T follicular helper cell (primary cell): ENCODE measurements around the gene CAMTA1.
A peak's percentile ranks its signal among the peaks of the same experiment; 100 is the strongest.
"Not testable (repeated sequence)": the region's sequence is repeated elsewhere in the genome, so short reads cannot be mapped to it uniquely, and the experiment has no call there.

ENCODE experiments used
- DNase-seq: peaks from one replicate; pipeline ENCODE4 v3.0.0-alpha.2; 2020; ENCODE audit warnings: low read depth

The CAMTA1 gene

GRCh38 chr1:7679159-7679872 lies 894.1 kb downstream of the CAMTA1 start:
- no peak for DNase-seq

DNA sequence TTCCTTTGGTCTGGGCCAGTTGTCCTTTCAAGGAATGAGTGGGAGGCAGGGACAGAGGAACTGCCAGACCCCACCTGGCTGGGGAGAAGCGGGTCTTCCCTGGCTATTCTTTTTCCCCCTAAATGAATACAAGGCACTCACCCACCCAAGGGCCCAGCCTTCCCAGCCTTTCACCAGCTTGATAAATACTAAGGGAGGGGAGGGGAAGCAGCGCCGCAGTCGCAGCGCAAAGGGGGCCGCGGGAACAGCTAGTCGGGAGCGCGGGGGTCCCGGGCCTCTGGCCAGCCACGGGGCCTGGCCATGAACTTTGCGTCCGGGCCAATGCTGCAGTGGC lies 894.6 kb downstream of the CAMTA1 start:
- DNase-seq, result no peak

DNA sequence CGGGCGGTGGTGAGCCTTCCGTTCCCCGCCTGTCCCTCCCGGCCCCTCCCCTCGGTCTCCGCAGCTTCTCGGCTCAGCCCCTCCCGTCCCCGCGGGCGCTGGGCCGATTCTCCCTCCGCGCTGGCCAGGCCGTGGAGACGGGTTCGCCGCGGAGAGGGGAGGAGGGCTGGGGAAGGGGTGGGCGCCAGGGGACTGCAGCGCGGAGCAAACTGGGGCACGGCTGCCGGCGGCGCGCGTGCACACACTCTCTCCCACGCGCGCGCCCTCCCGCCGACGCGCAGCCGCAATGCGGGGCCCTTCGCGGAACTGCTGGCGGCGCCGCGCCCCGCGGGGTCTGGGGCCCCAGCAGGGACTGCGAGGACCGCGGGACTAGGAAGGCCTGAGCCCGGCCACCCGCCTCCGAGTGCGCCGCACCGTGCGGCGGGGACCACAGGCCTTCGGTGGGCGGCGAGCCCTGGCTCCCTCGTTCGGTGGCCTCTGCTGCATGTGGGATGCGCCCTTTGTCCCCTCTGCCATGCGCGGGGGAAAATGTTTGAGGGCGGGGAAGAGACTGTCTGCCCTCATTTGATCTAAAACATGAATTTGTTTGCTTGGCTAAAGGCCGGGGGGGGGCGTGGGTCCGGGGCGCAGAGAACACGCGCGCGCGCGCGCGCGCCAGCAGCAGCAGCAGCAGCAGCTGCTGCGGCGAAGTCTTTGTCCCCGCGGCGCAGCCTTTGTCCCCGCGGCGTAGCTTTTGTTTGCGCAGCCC lies 895.1 kb downstream of the CAMTA1 start:
- peak; percentile 9 for DNase-seq

- no peak for DNase-seq
Measured at GRCh38 chr1:7680955-7681268, 895.7 kb downstream of the CAMTA1 start.

DNA sequence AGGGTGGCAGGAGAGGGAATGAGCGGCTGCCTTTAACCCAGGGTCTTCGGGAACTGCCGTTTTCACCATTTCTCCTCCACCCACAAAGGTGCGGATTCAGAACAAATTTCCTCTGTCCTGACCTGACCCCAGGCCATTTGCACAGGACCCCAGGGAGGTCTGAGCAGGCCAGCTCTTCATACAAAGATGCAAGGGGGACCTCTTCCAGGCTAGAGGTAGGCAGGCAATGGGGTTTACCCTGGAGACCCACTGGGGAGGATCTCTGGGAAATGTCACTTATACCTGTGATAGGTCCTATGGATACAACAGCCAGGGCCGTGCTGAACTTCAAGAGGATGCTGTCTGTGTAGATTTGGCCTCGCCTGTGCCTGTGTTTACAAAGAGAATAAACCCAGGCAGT lies 896.1 kb downstream of the CAMTA1 start:
- DNase-seq, result no peak

DNA sequence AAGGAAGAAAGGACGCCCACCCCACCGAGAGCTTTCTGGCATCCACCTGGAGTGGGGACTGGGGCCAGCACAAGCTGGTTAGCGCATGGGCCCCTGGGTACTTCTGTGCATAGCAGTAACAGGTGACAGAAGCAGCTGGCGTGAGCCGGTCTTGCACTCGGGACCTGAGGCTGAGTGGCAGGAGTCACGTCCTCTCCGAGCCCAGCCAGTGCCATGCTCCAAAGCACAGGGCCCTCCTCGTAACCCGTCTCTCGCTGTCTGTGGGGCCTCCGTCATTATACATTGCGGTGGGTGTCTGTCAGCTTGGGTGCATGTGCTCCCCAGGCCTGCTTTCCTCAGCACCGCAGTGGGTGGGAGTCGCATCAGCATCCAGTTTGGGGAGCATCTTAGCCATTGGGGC lies 898.3 kb downstream of the CAMTA1 start:
- no peak for DNase-seq

DNA sequence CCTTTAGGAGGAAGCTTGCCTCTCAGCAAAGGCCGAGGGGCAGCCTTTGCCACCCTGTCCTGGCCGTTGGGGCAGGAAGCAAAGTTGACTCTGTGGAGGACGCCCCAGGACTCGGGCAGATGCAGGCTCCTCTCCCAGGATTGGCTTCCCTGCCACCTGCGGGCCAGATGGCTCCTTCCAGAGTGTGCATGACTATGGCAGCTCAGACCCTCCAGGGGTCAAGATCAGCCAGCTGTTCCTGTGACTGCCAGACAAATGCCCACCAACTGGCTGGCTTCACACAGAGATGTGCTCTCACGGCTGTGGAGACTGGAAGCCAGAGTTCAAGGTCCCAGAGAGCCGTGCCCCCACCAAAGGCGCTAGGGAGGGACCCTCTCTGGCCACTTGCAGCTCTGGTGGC lies 898.9 kb downstream of the CAMTA1 start:
- DNase-seq, result no peak

- no peak for DNase-seq
Measured at GRCh38 chr1:7684861-7685635, 899.8 kb downstream of the CAMTA1 start.

DNA sequence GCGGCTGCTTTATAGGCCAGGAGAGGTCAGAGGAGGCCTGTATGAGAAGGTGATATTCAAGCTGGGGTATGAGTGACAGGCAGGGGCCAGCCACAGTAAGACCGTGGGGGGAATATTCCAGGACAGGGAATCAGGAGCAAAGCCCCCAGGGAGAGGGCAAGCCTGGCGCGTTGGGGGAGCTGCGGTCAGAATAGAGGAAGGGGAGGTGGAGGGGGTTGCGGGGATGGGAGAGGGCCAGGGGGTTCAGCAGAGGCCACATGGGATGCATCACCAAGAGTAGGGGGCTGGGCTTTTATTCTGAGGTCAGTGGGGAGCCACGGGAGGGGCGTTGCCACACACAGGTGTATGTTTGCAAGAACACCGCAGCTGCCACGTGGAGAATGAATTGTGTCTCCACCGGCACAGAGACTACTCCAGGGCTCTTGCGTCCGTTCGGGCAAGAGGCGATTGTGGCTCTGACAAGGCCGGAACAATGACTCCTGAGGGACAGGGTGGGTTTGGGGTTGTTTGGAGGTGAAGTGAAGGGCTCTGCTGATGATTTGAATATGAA lies 901.1 kb downstream of the CAMTA1 start:
- DNase-seq, result no peak

DNA sequence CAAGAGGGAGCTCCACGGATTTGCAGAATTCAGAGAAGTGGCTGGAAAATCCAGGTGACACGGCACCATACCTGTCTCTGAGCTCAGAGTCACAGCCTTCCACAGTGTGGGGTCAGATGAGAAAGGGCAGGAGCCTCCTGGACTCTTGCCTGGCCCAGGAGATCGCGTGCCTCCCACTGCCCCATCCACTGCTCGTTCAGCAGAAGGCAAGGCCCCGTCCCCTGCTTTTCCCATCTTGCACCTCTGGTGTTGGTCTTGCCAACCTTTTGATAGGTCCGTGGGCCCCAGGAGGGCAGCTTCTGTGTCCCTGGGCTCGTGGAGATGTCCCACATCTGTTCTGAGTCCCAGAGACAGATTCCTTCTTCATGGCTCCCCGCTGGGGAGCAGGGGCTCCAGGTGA lies 902.2 kb downstream of the CAMTA1 start:
- no peak for DNase-seq

GRCh38 chr1:7688659-7689058 lies 903.4 kb downstream of the CAMTA1 start:
- no peak for DNase-seq

GRCh38 chr1:7689307-7689706 lies 904.1 kb downstream of the CAMTA1 start:
- not testable (repeated sequence) for DNase-seq

- no peak for DNase-seq
Measured at GRCh38 chr1:7690076-7690475, 904.8 kb downstream of the CAMTA1 start.

- no peak for DNase-seq
Measured at GRCh38 chr1:7690496-7691182, 905.4 kb downstream of the CAMTA1 start.

- DNase-seq, result no peak
Measured at GRCh38 chr1:7691576-7691975, 906.3 kb downstream of the CAMTA1 start.

GRCh38 chr1:7692005-7692404 lies 906.8 kb downstream of the CAMTA1 start:
- DNase-seq, result no peak

GRCh38 chr1:7693037-7693436 lies 907.8 kb downstream of the CAMTA1 start:
- not testable (repeated sequence) for DNase-seq

DNA sequence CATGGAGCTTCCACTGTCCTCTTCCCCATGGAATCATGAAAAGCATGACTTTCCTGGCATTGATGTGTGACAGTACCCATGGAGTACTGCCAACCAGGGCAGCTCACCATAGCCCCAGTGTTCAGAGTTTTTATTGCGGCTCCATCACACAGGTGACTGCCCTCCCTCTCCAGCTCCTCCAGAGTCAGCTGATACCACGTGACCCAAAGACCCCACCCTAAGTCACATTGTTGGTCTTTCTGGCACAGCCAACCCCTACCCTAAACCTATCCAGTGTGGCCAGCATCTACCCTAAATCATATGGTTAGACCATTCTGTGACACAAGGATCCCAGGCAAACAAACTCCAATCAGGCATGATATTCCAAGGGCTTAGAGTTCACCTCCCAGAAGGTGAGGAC lies 908.4 kb downstream of the CAMTA1 start:
- DNase-seq, result no peak

DNA sequence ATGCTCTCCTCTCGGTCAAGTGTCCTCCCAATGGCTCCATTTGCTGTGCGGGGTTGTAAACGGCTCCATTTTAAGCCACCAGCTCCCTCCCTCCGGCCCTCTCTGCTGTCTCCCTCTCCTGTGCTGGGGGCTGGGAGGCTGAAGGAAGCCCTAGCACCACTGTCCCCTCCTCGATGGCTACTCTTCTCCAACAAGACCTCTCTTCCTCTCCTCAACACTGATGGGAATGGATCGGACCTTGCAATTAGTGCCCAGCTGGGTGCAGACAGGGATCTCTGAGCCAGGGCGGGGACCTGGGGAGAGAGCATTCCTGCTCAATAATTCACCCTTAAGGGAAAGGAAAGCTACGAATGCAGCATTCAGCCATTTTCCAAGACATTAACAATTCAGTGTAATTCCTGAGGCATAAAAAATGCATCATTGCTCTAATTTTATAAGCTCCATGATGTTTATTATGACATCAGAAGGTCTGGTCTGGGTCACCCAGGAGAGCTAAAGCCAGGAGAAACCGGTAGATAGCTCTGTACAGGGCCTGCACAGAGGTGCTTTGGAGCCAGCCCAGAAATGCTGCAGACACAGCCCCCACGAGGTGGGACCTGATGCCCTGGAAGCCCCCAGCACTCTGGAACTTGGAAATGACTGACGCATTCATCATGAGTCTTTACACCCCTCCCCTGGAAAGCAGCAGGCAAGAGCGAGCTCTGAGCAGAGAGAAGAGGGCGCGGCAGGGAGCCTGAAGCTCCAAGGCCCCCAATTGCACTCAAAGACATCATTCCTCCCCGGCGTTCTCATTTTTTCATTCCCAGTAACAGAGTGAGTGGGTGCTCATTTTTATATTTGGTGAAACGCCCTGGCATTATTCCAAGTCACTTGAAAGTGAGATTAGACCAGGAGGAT lies 909.6 kb downstream of the CAMTA1 start:
- DNase-seq, result no peak

- DNase-seq, result no peak
Measured at GRCh38 chr1:7695497-7696117, 910.4 kb downstream of the CAMTA1 start.

DNA sequence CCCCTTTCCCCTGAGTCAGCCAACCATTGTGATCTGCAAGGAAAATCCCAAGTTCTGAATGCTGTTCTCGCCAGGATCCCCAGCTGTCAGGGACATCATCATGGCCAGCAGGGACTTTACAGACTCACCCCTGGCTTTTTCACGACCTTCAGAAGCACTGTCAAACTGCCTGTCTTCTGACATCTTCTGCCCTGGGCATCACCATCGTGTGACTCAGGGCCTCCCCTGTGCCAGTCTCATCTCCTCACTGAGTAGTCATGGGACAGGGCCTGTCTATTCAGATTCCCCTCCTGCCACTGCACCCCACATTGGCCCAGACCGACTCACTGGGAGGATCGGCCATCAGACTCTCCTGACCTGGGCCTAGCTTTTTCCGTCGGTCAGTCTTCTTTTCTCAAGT lies 913.4 kb downstream of the CAMTA1 start:
- DNase-seq, result no peak
